Vagina (tissue), 2 donors: ENCODE measurements around the gene LIPE. TPM values are rescaled to one million over a fixed set of nuclear protein-coding genes. Genes with fewer than 3 reads are reported as not detected.

Experiments
- DNase-seq, 2 donors: peaks; one replicate each; pipeline ENCODE4 v3.0.0-alpha.2; 2017; ENCODE audit errors: extremely low spot score in 2 of 2
- H3K27ac ChIP-seq: fragments of 200-600 bp; sonication (generic); one replicate; pipeline ENCODE4 v1.5.1; 2019
- H3K27me3 ChIP-seq: fragments of 200-600 bp; sonication (generic); one replicate; pipeline ENCODE4 v1.5.1; 2019
- H3K36me3 ChIP-seq, 2 donors: fragments of 200-600 bp; sonication (generic); one replicate each; pipeline ENCODE4 v1.5.1; 2017 to 2019
- H3K4me1 ChIP-seq: fragments of 200-600 bp; sonication (generic); one replicate; pipeline ENCODE4 v1.5.1; 2019
- H3K4me3 ChIP-seq, 2 donors: fragments of 200-600 bp; sonication (generic); 1 replicate in 1 of 2; 2 replicates in 1 of 2; pipeline ENCODE4 v1.5.1; 2016 to 2019
- H3K9me3 ChIP-seq: fragments of 200-600 bp; sonication (generic); one replicate; pipeline ENCODE4 v1.5.1; 2019
- CTCF ChIP-seq, 3 experiments: fragments of 450-650 bp in 2 of 3; fragments of 200-600 bp in 1 of 3; sonication (generic) in 1 of 3; IDR thresholded peaks; one replicate each; pipeline ENCODE4 v1.5.1; 2017 to 2019; ENCODE audit warnings: antibody characterized with exemption in 3 of 3, mild to moderate bottlenecking in 2 of 3, moderate library complexity in 2 of 3
- POLR2A ChIP-seq, 2 donors: fragments of 450-650 bp; IDR thresholded peaks; one replicate each; pipeline ENCODE4 v1.6.1; 2017; ENCODE audit warnings: antibody characterized with exemption in 2 of 2, mild to moderate bottlenecking in 2 of 2, moderate library complexity in 2 of 2
- POLR2AphosphoS5 ChIP-seq, 2 donors: sonication (generic); formaldehyde crosslinking; IDR thresholded peaks; one replicate each; pipeline ENCODE4 v1.9.0; 2017; ENCODE audit warnings: antibody characterized with exemption in 2 of 2, mild to moderate bottlenecking in 2 of 2, low read depth in 1 of 2; ENCODE audit not compliant: insufficient read depth in 1 of 2
- intact Hi-C: fragments of 100-400 bp; cut with DNase I; formaldehyde crosslinking; loops from one replicate; pipeline ENCODE4 v1.15.1; 2023
- total RNA-seq: library from RNA; depleted of rRNA; stranded (reverse); fragments of >200 nt; gene quantifications from one replicate; pipeline ENCODE4 v1.2.3, GENCODE V29; 2016

The LIPE gene
- total RNA-seq, 1 donor from 2014 or later = 102 TPM

GRCh38 chr19:42471554-42472249 is 44.5 kb upstream of the LIPE start:
- H3K36me3 ChIP-seq = no peaks in the 10 kb centered on the region
- no peak overlapping the region for H3K27ac ChIP-seq
- H3K27me3 ChIP-seq = no peaks in the 10 kb centered on the region
- H3K4me1 ChIP-seq = peaks cover 12% of the 10 kb centered on the region
- TF ChIP-seq CTCF (IDR thresholded peaks at IDR 0.05) (no peak), POLR2AphosphoS5 (IDR thresholded peaks at IDR 0.05; ENCODE audit: insufficient read depth in 1 of 2, low read depth in 1 of 2) (no peak), POLR2A (IDR thresholded peaks at IDR 0.05) (no peak)
- no peaks in the 10 kb centered on the region for H3K9me3 ChIP-seq
- no peak for DNase-seq
- intact Hi-C loops = no loop called here
- H3K4me3 ChIP-seq = no peak overlapping the region

- no peaks in the 10 kb centered on the region for H3K27me3 ChIP-seq
- H3K4me1 ChIP-seq = peaks cover 12% of the 10 kb centered on the region
- TF ChIP-seq CTCF (IDR thresholded peaks at IDR 0.05) (no peak), POLR2A (IDR thresholded peaks at IDR 0.05) (no peak), POLR2AphosphoS5 (IDR thresholded peaks at IDR 0.05; ENCODE audit: insufficient read depth in 1 of 2, low read depth in 1 of 2) (no peak)
- no peaks in the 10 kb centered on the region for H3K9me3 ChIP-seq
- no peaks in the 10 kb centered on the region for H3K36me3 ChIP-seq
- H3K4me3 ChIP-seq = no peak overlapping the region
- no peak overlapping the region for H3K27ac ChIP-seq
- intact Hi-C loops = loop anchor here (10.0 kb wide), 1 partner anchor 55 kb away; the partner anchor contains the start of gene CEACAM1
- no peak for DNase-seq
Measured at GRCh38 chr19:42469311-42470235, 42.4 kb upstream of the LIPE start.

- no peak overlapping the region for H3K27ac ChIP-seq
- peaks cover 12% of the 10 kb centered on the region for H3K4me1 ChIP-seq
- H3K4me3 ChIP-seq = no peak overlapping the region
- H3K9me3 ChIP-seq = no peaks in the 10 kb centered on the region
- no peaks in the 10 kb centered on the region for H3K27me3 ChIP-seq
- TF ChIP-seq POLR2AphosphoS5 (IDR thresholded peaks at IDR 0.05; ENCODE audit: insufficient read depth in 1 of 2, low read depth in 1 of 2) = no peak
- TF ChIP-seq POLR2A (IDR thresholded peaks at IDR 0.05) = no peak
- TF ChIP-seq CTCF (IDR thresholded peaks at IDR 0.05) = no peak
- DNase-seq = no peak
- intact Hi-C loops = loop anchor here (10.0 kb wide), 1 partner anchor 56 kb away; the partner anchor contains the start of gene CEACAM1
- H3K36me3 ChIP-seq = no peaks in the 10 kb centered on the region
Measured at GRCh38 chr19:42468273-42468796, 41.1 kb upstream of the LIPE start.

GRCh38 chr19:42467183-42467760 is 40.1 kb upstream of the LIPE start:
- DNase-seq = no peak
- peaks cover 12% of the 10 kb centered on the region for H3K4me1 ChIP-seq
- no peaks in the 10 kb centered on the region for H3K27me3 ChIP-seq
- H3K36me3 ChIP-seq = no peaks in the 10 kb centered on the region
- intact Hi-C loops = loop anchor here (10.0 kb wide), 1 partner anchor 58 kb away; the partner anchor contains the start of gene CEACAM1
- H3K27ac ChIP-seq = no peak overlapping the region
- no peak for TF ChIP-seq CTCF (IDR thresholded peaks at IDR 0.05)
- TF ChIP-seq POLR2AphosphoS5 (IDR thresholded peaks at IDR 0.05; ENCODE audit: insufficient read depth in 1 of 2, low read depth in 1 of 2) = no peak
- TF ChIP-seq POLR2A (IDR thresholded peaks at IDR 0.05) = no peak
- no peak overlapping the region for H3K4me3 ChIP-seq
- no peaks in the 10 kb centered on the region for H3K9me3 ChIP-seq
